KG1 (cell line): ENCODE measurements around the gene PACS2.

ENCODE experiments used
- DNase-seq: peaks from one replicate; lab custom pipeline; 2025; lab: John Stamatoyannopoulos, UW

The PACS2 gene

GRCh38 chr14:105445290-105445689 lies 130.7 kb downstream of the PACS2 start:
- DNase-seq: no peak

- no peak for DNase-seq
Measured at GRCh38 chr14:105445901-105446845, 131.6 kb downstream of the PACS2 start.

GRCh38 chr14:105446971-105447370 lies 132.4 kb downstream of the PACS2 start:
- DNase-seq: no peak
